ENCODE results near the gene GNB1L.

The GNB1L gene

GRCh38 chr22:19863571-19863970, 8.9 kb upstream of the GNB1L start:
- DNase-seq (ENCODE audit: low spot score): no peak

DNA sequence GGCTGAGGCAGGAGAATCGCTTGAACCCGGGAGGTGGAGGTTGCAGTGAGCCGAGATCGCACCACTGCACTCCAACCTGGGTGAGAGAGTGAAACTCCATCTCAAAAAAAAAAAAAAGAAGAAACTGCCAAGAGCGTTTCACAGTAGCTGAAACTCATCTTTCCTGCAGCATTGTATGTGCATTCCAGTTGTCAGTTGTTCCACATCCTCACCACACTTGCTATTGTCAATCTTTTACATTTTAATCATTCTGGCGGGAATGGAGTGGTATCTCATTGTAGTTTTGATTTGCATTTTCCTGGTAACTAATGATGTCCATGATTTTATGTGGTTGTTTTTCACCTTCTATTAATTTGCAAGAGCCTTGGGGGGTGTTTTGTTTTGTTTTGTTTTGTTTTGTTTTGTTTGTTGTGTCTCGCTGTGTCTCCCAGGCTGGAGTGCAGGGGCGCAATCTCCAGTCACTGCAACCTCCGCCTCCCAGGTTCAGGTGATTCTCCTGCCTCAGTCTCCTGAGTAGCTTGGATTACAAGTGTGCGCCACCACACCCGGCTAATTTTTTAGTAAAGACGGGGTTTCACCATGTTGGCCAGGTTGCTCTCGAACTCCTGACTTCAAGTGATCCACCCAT, 8.1 kb upstream of the GNB1L start:
- DNase-seq (ENCODE audit: low spot score): no peak

DNA sequence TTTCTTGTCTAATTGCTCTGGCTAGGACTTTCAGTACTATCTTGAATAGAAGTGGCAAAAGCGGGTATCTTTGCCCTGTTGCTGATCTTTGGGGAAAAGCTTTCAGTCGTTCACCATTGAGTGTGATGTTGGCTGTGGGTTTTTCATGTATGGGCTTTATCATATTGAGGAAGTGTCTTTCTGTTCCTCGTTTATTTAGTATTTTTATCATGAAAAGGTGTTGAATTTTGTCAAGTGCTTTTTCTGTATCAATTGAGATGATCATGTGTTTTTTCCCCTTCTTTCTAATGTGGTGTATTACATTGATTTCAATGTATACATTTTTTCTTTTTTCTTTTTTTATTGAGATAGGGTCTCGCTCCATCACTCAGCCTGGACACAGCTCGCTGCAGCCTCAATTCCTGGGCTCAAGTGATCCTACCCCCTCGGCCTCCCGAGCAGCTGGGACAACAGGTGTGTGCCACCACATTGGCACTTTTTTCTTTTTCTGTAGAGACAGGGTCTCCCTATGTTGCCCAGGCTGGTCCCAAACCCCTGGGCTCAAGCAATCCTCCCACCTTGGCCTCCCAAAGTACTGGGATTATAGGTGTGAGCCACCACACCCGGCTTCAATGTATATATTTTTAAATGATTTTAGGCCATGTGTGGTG, 5.3 kb upstream of the GNB1L start:
- DNase-seq (ENCODE audit: low spot score): no peak

DNA sequence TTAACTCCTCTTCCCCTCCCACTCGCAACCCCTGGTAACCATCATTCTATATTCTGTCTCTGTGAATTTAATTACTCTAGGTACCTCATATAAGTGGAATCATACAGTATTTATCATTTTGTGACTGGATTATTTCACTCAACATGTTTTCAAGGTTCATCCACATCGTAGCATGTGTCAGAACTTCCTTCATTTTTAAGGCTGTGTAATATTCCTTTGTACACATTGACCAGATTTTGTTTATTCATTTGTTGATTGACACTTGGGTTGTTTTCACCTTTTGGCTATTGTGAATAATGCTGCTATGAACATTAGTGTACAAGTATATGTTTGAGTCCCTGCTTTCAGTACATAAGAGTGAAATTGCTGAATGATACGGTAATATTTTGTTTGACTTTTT, 2.7 kb upstream of the GNB1L start:
- no peak for DNase-seq (ENCODE audit: low spot score)

- DNase-seq (ENCODE audit: low spot score): peak; percentile 78
Observed at GRCh38 chr22:19855504-19856409, 1.1 kb upstream of the GNB1L start.

DNA sequence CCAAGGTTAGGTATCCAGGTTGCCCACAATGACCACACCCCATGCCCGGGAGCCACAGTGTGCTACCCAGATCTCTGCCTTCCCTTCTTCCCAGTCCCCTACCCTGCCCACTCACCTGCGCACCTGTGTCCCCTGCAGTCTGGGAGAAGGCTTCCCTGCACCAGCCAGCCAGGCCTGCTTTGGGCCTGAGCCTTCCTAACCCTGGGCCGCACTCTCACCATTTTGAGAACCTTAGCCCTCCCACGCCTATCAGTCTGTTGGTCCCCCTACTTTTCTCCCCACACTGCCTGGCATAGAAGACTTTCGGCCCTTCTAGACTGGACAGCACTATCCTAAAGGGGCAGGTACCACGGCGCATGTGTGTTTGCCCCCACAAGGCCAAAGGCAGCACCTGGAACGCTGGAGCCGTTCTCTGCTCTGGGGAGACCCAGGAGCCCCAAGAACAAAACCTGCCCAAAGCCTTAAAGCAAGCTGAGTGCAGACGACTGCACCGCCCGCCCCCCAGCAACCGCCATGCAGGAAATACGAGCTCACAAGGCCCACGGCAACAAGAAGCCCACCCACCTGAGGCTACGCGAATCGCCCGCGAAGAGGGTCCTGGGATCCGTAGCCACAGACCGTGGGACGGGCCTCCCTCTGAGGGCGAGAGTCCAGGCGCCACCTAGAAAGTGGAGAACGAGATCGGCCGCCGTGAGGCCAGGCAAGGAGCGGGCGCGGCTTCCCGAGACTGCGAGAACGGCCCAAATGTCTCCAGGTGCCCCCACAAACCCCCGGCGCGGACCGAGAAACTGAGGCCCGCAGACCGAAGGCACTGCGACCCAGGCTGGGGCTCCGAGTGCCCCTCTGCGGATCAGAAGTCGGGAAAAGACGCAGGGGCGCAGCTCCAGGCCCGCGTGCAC, 546 bp downstream of the GNB1L start:
- DNase-seq (ENCODE audit: low spot score): peak; percentile 40

GRCh38 chr22:19853058-19853878, 1.4 kb downstream of the GNB1L start:
- no peak for DNase-seq (ENCODE audit: low spot score)

DNA sequence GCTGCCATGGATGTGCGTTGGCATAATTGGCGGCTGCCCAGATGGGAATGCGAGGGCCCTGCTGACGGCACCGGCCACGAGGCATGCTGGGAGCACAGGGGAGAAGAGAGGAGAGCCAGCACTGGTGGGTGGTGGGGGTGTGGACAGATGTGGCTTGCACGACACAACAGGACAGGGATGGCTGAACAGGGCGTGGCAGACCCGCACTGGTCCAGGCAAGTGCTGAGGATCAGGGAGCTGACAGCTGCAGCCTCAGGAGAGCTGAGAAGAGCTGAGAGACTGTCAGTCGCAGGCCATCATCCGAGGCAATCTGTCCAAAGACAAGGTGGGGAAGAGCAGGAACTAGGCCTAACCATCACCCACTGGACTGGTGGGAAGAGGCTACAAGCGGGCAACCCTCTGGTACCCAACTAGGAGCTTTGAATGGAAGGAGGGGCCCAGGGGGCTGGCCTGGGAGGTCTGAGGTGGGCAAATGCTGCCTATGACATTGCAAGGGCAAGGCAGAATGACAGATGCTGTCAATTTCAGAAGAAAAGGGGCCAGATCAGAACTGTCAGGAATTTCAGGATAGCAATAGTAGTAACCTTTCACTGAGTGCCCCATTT, 2.4 kb downstream of the GNB1L start:
- no peak for DNase-seq (ENCODE audit: low spot score)

GRCh38 chr22:19851291-19852176, 3.1 kb downstream of the GNB1L start:
- DNase-seq (ENCODE audit: low spot score): no peak

GRCh38 chr22:19850763-19851109, 3.9 kb downstream of the GNB1L start:
- DNase-seq (ENCODE audit: low spot score): no peak

GRCh38 chr22:19849835-19850762, 4.6 kb downstream of the GNB1L start:
- no peak for DNase-seq (ENCODE audit: low spot score)

DNA sequence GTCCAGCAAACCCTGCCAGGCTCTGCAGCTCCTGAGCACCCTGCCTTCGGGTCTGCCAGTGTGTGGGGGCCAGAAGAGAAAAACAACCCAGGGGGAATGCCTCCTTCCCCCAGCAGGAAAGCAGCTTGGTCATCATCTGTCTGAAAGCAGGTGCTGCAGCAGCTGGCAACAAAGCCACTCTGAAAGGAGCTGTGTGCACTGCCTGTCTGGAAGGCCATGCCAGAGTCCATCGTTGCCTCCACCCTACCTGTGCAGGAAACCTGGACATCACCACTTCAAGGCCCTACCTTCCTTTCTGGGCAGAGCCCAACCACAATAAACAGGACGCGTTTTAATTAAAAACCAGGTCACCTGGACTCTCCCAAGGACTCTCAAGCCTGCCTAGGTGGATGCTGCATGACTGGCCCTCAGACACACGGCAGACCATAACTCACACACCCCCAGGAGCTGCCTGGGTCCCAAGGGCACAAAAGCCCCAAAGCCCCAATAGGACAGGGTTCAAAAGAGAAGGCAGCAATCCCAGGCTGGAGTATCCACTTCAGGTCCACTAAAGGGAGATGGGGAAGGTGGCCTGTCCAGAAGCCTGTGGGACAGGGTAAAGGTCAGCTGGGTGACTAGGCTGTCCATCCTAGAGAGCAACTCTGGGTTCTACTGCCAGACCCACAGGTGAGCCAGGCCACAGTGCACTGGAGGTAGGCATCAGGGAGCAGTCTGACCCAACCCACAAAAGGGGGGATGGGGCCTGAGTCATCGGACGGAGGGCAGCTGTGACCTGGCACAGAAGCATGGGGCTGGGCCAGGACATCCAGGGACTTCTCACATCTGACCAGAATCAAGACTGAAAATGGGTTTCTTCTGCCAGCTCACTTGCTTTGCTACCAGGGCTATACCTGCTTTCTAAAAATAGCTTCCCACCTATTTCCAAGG, 6.1 kb downstream of the GNB1L start:
- no peak for DNase-seq (ENCODE audit: low spot score)

GRCh38 chr22:19847345-19847632, 7.4 kb downstream of the GNB1L start:
- DNase-seq (ENCODE audit: low spot score): no peak

DNA sequence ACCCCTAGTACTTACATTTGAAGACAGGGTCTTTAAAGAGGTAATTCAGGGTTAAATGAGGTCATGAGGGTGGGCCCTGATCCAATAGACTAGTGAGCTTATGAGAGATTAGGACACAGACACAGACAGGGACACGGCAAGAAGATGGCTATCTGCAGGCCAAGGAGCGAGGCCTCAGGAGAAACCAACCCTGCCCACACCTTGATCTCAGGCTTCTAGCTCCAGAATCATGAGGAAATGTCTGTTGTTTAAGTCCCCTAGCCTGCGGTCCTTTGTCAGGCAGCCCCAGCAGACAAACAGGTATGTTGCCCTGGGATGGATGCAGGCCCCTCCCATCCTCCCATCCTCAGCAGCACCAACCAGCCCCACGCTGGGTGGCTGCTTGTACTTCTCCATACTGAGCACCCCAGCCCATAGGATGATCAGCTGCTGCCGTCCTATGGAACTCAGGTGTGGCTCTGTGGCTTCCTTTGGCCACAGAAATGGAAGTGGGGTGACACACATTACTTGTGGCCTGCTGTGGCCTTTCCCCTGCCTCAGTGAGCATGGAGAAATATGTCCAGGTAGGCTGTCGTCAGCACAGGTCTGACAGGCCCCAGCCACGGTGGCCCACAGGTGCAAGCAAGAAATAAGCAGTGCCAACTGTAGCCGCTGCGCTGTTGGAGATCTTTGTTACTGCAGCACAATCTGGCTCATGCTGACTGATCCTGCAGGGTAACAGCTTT, 7.9 kb downstream of the GNB1L start:
- DNase-seq (ENCODE audit: low spot score): no peak

GRCh38 chr22:19845054-19845722, 9.5 kb downstream of the GNB1L start:
- DNase-seq (ENCODE audit: low spot score): peak; percentile 47

- DNase-seq (ENCODE audit: low spot score): peak; percentile 26
Observed at GRCh38 chr22:19844377-19845053, 10.2 kb downstream of the GNB1L start.

All from NAMALWA (cell line).